ENCODE results near the gene ADAMTS2. TPM values are rescaled to one million over a fixed set of nuclear protein-coding genes. Genes with fewer than 3 reads are reported as not detected.

Gene ADAMTS2
- total and polyA plus RNA-seq, 2 of the 8 experiments (the other 6 are each of a cell fraction or from before 2014, with no cell fraction given) = 6.6 to 7.3 TPM

- Histone ChIP-seq H3K79me2 (ENCODE audit: control insufficient read depth in 1 of 2, insufficient read depth in 2 of 2, low read length in 2 of 2) (no peaks in the 10 kb centered on the region), H2AK5ac (ENCODE audit: low read depth, low read length) (no peak overlapping the region), H3K9ac (replicated peaks in 1 of 4; ENCODE audit: extremely low read depth in 1 of 4, low read depth in 3 of 4, low read length in 3 of 4) (no peak overlapping the region), H4K8ac (ENCODE audit: extremely low read depth, insufficient read depth, low read length) (no peak overlapping the region), H3K4me2 (ENCODE audit: insufficient read depth in 1 of 2, low read depth in 2 of 2, low read length in 2 of 2) (no peak overlapping the region), H3K36me3 (ENCODE audit: control insufficient read depth in 2 of 4, insufficient read depth in 4 of 4, low read length in 3 of 4) (no peaks in the 10 kb centered on the region), H3K4ac (replicated peaks; ENCODE audit: insufficient read length, low read depth, low read length) (no peak overlapping the region), H4K91ac (replicated peaks; ENCODE audit: insufficient read length, low read length) (no peak overlapping the region), H2BK20ac (ENCODE audit: low read length) (no peak overlapping the region), H4K5ac (ENCODE audit: insufficient read length, low read depth, low read length) (no peak overlapping the region), H3K18ac (ENCODE audit: extremely low read depth, low read length) (no peak overlapping the region), H2BK5ac (ENCODE audit: low read depth, low read length) (no peak overlapping the region), H3K14ac (ENCODE audit: insufficient read length) (no peak overlapping the region), H3K79me1 (ENCODE audit: low read depth, low read length) (no peaks in the 10 kb centered on the region), H3K9me3 (ENCODE audit: insufficient read depth in 2 of 2, low read depth in 1 of 2, low read length in 1 of 2) (no peaks in the 10 kb centered on the region), H3K23me2 (ENCODE audit: low read depth, low read length) (no peaks in the 10 kb centered on the region), H3K23ac (ENCODE audit: insufficient read length) (no peak overlapping the region), H4K20me1 (replicated peaks in 1 of 2; ENCODE audit: control insufficient read depth in 1 of 2, insufficient read depth in 2 of 2, low read length in 2 of 2) (peaks cover 0 to 3% of the 10 kb centered on the region in 2 experiments), H3K27me3 (replicated peaks in 1 of 4; ENCODE audit: control insufficient read depth in 3 of 4, extremely low read depth in 1 of 4, insufficient read depth in 3 of 4, low read length in 3 of 4) (no peaks in the 10 kb centered on the region), H2BK120ac (replicated peaks; ENCODE audit: low read depth, low read length) (no peak overlapping the region), H3K56ac (replicated peaks; ENCODE audit: insufficient read length, low read depth, low read length) (no peak overlapping the region), H3K27ac (ENCODE audit: low read depth, low read length) (no peak overlapping the region), H2BK12ac (ENCODE audit: low read depth, low read length) (no peak overlapping the region), H3K4me3 (ENCODE audit: extremely low read depth in 1 of 4, insufficient read depth in 2 of 4, low read depth in 3 of 4, low read length in 4 of 4) (no peak overlapping the region), H2BK15ac (ENCODE audit: low read length) (no peak overlapping the region), H2AFZ (ENCODE audit: low read length) (no peak overlapping the region), H3K4me1 (replicated peaks in 1 of 4; ENCODE audit: control insufficient read depth in 3 of 4, insufficient read depth in 4 of 4, low read length in 3 of 4) (no peaks in the 10 kb centered on the region)
- ChIA-PET POLR2A (ENCODE audit: partially characterized antibody) (no interaction called here), CTCF (ENCODE audit: partially characterized antibody) (interaction anchor here (1.8 kb wide), 1 partner anchor 13 kb away, joined by 6 read pairs; no protein-coding TSS in a partner anchor)
- DNase-seq (ENCODE audit: low read depth in 1 of 2, low spot score in 2 of 2) (no peak), FAIRE-seq (no peak)
- WGBS, 2 experiments (ENCODE audit: extremely low coverage in 1 of 2, insufficient coverage in 1 of 2, insufficient read length in 1 of 2, insufficient replicate concordance in 2 of 2, low coverage in 1 of 2, low lambda C conversion rate in 2 of 2, missing lambda C conversion rate in 1 of 2) = 87% methylated on average over 12 of the region's 13 CpGs; no CpG with 5 or more reads in 1 of the 2 experiments
- TF ChIP-seq, protein P1, sequence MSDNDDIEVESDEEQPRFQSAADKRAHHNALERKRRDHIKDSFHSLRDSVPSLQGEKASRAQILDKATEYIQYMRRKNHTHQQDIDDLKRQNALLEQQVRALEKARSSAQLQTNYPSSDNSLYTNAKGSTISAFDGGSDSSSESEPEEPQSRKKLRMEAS (IDR thresholded peaks at IDR 0.05) = no peak
- TF ChIP-seq ATF2 (IDR thresholded peaks at IDR 0.05; ENCODE audit: low read length) (no peak), MAFK (IDR thresholded peaks at IDR 0.05; ENCODE audit: low read depth, low read length) (no peak), SP4 (IDR thresholded peaks at IDR 0.05; ENCODE audit: low read length) (no peak), ASH2L (IDR thresholded peaks at IDR 0.05; ENCODE audit: low read length) (no peak), SIX5 (IDR thresholded peaks at IDR 0.05; ENCODE audit: low read depth, low read length) (no peak), POLR2A (IDR thresholded peaks at IDR 0.05; ENCODE audit: control extremely low read depth in 1 of 2, low read depth in 2 of 2, low read length in 2 of 2) (no peak), CEBPB (IDR thresholded peaks at IDR 0.05; ENCODE audit: low read depth, low read length) (no peak), TAF7 (optimal IDR thresholded peaks at IDR 0.05; ENCODE audit: borderline replicate concordance, low read depth, low read length) (no peak), ZNF274 (IDR thresholded peaks at IDR 0.05; ENCODE audit: borderline replicate concordance, extremely low read depth, low read length) (no peak), BCL11A (IDR thresholded peaks at IDR 0.05; ENCODE audit: low read depth in 2 of 2, low read length in 2 of 2) (no peak), BRCA1 (IDR thresholded peaks at IDR 0.05; ENCODE audit: low read depth, low read length) (no peak), YY1 (IDR thresholded peaks at IDR 0.05; ENCODE audit: low read depth, low read length) (no peak)
- TF ChIP-seq, protein P2, sequence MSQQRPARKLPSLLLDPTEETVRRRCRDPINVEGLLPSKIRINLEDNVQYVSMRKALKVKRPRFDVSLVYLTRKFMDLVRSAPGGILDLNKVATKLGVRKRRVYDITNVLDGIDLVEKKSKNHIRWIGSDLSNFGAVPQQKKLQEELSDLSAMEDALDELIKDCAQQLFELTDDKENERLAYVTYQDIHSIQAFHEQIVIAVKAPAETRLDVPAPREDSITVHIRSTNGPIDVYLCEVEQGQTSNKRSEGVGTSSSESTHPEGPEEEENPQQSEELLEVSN (IDR thresholded peaks at IDR 0.05) = no peak
Measured at GRCh38 chr5:179287071-179287470, 58.2 kb downstream of the ADAMTS2 start.
